Neural progenitor cell (in vitro differentiated cells): ENCODE measurements around the gene NUP107.

ENCODE experiments used
- EZH2 ChIP-seq: fragments of 200-600 bp; sonication (generic); IDR thresholded peaks from 2 replicates; pipeline ENCODE4 v1.6.1; 2017; ENCODE audit warnings: antibody characterized with exemption, mild to moderate bottlenecking, moderate library complexity
- TF ChIP-seq, protein P1 (sequence below): fragments of 200-600 bp; sonication (generic); IDR thresholded peaks from 2 replicates; pipeline ENCODE4 v1.5.1; 2017; ENCODE audit warnings: antibody characterized with exemption, mild to moderate bottlenecking

DNA sequence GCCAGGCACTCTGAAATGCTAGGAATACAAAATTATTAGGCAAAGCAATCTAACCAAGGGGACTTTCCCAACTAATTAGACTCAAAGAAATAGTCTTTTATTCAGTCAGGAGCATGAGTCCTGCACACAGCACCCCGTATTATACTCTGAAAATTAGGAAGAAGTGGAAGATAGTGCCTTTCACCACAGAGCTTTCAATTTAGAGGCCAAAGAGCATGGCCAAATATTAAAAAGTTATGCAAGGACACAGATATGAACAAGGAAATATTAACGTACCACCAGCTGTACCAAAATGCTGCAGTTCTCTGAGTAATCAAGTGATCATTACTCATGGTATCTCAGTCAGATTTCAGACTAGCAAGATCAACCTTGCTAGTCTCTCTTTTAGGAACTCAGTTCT is 98.6 kb downstream of the NUP107 start:
- TF ChIP-seq, protein P1, sequence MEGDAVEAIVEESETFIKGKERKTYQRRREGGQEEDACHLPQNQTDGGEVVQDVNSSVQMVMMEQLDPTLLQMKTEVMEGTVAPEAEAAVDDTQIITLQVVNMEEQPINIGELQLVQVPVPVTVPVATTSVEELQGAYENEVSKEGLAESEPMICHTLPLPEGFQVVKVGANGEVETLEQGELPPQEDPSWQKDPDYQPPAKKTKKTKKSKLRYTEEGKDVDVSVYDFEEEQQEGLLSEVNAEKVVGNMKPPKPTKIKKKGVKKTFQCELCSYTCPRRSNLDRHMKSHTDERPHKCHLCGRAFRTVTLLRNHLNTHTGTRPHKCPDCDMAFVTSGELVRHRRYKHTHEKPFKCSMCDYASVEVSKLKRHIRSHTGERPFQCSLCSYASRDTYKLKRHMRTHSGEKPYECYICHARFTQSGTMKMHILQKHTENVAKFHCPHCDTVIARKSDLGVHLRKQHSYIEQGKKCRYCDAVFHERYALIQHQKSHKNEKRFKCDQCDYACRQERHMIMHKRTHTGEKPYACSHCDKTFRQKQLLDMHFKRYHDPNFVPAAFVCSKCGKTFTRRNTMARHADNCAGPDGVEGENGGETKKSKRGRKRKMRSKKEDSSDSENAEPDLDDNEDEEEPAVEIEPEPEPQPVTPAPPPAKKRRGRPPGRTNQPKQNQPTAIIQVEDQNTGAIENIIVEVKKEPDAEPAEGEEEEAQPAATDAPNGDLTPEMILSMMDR: no peak
- no peak for TF ChIP-seq EZH2
